Hematopoietic multipotent progenitor cell treated with erythropoietin and hydrocortisone succinate and interleukin-3 and kit ligand, for 8 days (in vitro differentiated cells): ENCODE results near the gene FPGS.
"Not testable (repeated sequence)": the region's sequence is repeated elsewhere in the genome, so short reads cannot be mapped to it uniquely, and the experiment has no call there.

Experiments
- DNase-seq: peaks from one replicate; pipeline ENCODE4 v3.0.0-alpha.2; 2015

The FPGS gene, protein sequence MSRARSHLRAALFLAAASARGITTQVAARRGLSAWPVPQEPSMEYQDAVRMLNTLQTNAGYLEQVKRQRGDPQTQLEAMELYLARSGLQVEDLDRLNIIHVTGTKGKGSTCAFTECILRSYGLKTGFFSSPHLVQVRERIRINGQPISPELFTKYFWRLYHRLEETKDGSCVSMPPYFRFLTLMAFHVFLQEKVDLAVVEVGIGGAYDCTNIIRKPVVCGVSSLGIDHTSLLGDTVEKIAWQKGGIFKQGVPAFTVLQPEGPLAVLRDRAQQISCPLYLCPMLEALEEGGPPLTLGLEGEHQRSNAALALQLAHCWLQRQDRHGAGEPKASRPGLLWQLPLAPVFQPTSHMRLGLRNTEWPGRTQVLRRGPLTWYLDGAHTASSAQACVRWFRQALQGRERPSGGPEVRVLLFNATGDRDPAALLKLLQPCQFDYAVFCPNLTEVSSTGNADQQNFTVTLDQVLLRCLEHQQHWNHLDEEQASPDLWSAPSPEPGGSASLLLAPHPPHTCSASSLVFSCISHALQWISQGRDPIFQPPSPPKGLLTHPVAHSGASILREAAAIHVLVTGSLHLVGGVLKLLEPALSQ

DNA sequence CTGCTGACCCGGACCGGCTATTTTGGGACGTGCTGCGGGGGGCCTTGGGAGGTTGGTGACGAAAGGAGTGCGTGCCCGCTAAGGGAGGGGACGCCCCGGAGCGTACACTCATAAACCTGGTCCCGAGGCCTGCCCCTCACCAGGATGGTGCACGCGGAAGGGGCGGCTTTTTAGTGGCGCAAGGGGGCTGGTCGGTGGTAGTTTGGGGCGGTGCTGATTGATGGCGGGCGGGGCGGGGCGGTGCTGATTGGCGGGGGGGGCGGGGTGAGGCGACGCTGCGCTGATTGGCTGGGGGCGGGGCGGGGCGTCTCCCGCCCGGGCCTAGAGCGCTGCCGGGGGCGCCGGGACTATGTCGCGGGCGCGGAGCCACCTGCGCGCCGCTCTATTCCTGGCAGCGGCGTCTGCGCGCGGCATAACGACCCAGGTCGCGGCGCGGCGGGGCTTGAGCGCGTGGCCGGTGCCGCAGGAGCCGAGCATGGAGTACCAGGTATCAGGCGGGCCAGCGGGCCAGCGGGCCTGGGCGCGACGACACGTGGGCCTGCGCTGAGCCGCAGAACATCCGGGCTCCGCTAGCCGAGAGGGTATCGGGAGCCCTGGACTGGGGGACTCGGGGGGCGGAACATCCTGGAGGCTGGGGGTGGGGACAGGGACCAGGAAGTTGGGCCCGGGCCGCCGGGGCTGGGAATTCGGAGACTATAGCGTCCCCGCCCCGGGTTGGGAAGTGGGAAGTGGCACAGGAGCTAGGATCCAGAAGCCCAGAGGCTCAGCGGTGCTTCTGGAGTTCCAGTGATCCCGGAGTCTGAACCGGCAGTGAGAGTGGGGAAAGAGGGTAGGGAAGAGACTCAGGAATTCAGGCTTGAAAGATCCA lies at the start of gene FPGS:
FPGS (plus strand) TSS at position 307 of the 868 bp plus-strand sequence; CDS start at position 350, 43 bp downstream.
- DNase-seq = peak; percentile 80

DNA sequence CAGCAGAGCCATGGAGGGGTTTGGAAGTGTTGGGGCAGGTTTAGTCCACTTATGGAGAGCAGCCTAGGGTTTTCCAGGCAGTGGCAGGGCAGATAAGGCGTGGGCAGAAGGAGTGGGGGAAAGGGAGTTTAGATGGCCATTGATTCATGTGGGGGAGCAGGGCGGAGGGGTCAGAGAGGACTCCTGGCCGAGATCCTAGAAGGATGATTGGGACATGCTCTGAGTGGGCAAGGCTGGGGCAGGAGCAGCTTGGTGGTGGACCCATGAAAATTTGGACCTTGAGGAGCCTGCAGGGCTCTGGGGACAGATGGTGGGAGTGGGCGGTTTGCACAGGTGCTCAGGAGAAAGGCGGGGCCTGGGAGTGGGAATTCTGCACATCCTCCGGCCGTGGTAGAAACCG lies 49.5 kb upstream of the FPGS start:
- no peak for DNase-seq

GRCh38 chr9:127753622-127754021 lies 49.1 kb upstream of the FPGS start:
- DNase-seq = no peak

DNA sequence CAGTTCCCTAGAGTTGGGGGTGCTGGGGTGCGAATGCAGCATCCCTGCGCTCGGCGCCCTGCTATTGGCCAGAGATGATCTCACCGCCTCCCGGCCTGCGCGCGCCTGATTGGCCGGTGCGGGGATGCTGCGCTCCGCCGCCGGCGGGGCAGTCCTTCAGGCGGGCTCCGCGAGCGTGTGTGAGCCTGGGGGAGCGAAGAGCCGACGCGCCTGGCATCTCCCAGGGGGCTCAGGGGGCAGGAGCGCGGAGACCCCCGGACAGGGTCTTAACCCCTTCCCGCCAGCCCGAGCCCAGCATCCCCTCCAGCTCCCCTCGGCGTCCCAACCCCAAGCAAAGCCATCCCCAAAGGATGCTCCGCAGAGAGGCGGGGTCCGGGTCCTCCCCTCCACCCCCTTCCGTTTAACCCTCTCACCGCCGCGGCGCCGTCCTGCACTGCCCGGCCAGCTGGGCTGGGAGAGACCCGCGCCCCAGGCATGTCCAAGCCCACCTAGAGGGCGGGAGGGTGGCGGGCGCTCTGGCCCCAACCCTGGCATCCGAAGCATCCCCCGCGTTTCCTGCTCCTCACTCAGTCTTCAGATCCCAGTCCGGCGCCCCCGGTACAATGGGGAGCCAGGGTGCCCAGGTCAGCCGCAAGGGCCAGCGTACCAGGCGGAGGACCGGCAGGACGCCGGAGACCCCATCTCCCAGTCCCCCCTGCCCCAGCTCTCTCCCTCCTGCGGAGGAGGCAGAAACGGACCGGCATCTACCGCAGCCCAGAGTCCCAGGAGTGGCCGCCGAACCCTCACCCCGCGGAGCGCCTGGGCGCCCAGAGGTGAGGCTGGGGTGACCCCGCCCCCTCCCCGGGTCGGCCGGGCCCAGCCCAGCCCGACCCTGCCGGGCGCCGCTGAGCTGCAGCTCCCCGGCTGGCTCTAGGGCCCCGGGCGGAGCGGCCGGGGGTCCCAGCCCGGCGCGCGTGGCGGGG lies 48.3 kb upstream of the FPGS start:
- no peak for DNase-seq

GRCh38 chr9:127755061-127756060 lies 47.3 kb upstream of the FPGS start:
- no peak for DNase-seq

GRCh38 chr9:127756233-127756632 lies 46.4 kb upstream of the FPGS start:
- no peak for DNase-seq

GRCh38 chr9:127756776-127757175 lies 45.9 kb upstream of the FPGS start:
- not testable (repeated sequence) for DNase-seq

DNA sequence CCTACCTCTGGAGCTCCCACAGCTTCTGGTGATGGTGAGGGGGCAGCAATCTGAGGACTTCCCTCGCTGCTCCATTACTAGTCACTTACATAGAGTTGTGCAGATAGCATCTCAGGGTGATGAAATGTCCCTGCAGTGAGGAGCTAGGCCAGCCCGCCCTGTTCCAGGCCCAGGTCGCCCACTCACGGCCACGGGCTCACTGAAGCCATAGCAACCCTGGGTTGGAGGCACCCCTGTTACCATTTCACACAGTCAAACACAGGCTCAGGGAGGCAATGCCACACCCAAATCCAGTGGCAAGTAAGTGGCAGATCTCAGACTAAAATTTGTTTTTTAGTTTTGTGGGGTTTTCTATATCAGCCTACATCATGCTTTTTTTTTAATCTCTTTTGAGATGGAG lies 43.8 kb upstream of the FPGS start:
- no peak for DNase-seq

DNA sequence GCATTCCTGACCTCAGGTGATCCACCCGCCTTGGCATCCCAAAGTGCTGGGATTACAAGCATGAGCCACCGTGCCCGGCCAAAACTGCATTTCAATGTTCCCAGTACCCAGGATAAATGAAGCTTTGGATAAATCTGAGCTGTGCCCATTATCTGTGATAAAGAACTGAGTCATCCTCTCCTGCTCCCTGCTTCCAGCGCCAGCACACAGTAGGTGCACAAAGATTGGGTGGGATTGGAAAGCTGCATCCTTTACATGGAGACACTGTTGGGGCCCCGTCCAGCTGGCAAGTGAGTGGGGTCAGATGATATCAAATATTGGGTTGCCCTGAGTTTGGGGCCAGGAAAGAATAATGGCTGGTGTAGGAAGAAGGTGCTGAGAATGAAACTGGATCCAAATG lies 41.6 kb upstream of the FPGS start:
- DNase-seq = no peak

DNA sequence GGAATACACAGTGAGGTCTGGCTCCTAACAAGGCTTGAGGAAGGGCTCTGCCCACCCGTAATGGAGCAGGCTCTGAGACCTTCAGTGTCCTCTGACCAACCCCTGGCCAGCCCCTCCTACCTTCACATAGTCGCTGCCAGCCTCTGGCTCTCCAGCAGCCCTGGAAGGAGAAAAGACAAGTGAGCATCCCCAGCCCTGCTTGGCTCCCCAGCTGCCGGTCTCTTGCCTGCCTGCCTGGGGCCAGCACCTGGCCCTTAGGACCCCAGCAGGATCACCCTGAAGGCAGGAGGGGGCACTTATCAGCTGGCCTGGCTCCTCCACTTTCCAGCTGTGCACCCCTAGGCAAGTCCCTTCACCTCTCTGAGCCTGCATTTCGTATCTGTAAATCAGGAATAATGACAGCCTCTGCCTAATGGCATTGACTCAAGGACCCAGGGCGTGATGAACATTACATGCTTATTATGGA lies 41.2 kb upstream of the FPGS start:
- no peak for DNase-seq

DNA sequence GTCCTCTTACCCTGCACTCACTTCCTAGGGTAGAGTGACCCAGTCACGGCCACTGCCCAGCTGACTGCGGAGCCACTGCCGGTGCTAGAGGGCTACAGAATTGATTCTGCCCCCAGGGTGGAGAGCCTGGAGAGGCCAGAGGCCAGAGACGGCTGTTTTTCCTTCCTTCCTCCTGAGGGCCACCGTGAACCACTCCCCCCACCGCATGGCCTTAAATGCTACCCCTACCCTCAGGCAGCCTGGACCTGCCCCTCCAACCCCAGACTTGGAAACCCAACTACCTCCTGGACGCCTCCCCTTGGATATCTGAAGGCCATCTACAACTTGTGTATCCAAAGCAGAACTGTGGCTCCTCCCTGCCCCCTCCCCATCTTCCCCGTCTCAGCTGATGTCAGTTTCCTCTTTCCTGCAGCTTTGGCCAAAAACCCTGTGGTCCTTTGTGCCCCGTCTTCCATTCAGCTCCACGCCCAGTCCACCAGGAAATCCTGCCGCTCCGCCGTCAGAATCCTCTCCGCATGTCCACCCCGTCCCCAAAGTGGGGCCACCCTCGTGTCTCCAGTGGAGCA lies 40.5 kb upstream of the FPGS start:
- no peak for DNase-seq

DNA sequence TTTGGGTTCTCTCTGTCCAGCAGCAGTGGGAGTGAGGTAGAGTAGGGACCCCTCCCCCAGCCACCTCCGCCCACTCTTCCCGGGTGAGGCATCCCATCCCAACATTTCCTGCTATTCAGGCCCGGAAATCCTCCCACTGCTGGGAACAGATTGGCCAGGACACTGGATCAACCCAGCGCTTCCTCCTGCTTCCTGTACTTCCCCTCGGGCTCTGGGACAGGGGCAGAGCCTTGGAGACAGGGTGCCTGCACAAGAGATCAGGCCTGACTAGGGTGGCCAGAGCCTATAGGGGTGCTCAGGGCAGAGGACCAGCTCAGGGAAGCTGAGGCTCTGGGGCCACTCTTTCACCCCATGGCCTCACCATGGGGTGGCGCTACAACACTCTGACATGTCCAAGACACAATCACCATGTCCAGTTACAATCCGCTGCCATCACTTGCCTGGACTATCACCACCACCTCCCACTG lies 38.7 kb upstream of the FPGS start:
- DNase-seq = peak; percentile 50

DNA sequence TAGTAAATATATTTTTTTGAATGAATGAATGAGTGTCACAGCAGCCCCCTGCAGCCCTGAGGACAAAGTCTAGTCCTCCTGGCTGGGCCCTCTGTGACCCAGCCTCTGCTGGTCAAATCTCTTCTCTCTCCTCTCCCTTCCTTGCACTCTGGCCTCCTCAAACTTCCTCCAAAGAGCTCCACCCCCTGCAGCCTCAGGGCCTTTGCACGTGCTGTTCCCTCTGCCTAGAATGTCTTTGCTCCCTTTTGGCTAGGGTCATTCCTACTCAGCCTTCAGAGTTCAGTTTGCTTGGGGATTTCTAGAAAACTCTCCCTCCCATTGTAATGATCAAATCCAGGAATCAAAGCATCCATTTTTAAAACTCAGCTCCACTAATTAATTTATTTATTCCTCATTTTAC lies 37.3 kb upstream of the FPGS start:
- DNase-seq = no peak

- no peak for DNase-seq
Observed at GRCh38 chr9:127767410-127767809, 35.3 kb upstream of the FPGS start.

DNA sequence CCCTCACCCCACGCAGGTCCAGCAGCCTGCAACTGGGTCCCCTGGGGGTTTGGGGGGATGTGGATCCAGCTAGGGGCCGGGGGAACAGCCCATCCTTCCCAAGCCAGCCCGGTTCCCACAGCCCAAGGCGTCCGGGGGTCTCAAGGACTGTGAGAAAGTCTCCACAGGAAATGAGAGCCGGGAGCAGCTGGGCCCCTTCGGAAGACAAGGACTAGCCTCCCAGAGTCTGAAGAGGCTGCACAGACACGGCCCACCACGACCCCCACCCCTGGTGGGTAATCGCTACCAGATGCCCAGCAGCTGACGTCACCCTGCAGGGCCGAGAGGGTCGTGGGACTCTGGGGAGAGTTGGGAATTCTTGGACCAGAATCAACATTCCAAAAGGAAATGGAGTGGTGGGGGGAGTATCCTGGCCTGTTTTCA lies 34.8 kb upstream of the FPGS start:
- no peak for DNase-seq

- DNase-seq = peak; percentile 33
Observed at GRCh38 chr9:127768698-127769097, 34.0 kb upstream of the FPGS start.

DNA sequence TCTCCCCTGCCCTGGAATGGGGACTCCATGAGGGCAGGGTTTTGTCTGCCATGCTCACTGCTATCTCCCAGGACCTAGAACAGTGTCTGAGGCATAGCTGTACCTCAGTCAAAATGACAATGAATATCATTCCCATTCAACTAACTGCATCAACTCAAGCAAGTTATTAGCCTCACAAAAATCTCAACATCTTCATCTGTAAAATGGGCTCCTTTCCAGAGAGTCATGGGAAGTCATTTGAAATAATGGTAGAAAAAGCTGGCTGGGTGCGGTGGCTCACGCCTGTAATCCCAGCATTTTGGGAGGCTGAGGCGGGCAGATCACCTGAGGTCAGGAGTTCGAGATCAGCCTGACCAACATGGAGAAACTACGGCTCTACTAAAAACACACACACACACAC lies 33.6 kb upstream of the FPGS start:
- no peak for DNase-seq

- DNase-seq = no peak
Observed at GRCh38 chr9:127769929-127770582, 32.6 kb upstream of the FPGS start.

- DNase-seq = no peak
Observed at GRCh38 chr9:127770583-127770904, 32.1 kb upstream of the FPGS start.
